ENCODE measurements around the gene PTPN14. TPM values are rescaled to one million over a fixed set of nuclear protein-coding genes. Genes with fewer than 3 reads are reported as not detected.

PTPN14 gene
- total and polyA plus RNA-seq, 12 donors = 5.0 to 71.6 (median 42.3) TPM

DNA sequence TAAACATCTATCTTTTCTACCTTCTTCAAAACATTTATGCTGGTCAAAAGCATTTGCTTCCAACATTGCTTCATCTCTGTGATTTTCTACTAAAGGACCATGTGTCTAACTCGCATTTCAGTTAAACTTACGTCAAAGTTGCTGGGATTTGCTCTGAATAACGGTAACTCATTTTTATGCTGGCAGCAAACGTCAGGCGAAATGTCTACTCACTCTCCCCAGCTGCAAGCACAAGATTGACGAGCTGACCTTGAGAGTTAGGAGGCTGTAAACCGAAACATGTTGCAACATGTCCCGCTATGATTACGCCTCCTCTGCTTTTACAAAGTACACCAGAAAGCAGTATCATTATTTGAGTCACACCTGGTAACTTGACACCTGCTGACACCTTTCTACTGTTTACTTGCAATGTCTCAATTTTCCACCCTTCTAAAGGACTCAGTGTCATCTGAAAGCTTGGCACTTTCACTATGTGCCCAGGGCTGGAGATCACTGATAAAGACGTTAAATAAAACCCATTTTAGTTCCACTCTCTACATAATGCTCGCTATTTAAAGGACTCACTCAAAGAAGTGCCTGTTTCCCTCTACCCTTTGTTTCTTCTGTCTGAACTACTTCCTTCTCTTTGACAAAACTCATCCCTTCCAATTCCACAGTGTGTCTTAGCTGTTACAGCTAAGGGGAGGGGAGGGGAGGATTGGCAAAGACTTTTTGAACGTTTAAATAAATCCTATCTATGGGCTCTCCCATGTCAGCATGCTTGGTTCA is 111.9 kb downstream of the PTPN14 start:
- Histone ChIP-seq H3K36me3 (no peaks in the 10 kb centered on the region), H3K4me1 (peaks cover 0 to 51% (median 33%) of the 10 kb centered on the region in 9 donors), H3K27me3 (no peaks in the 10 kb centered on the region), H3K9me3 (peaks cover 0 to 4% (median 0%) of the 10 kb centered on the region in 11 donors), H3K27ac (peak overlapping the region in 7 of 10 donors; percentile 27 to 60 (median 43)), H3K4me3 (peak overlapping the region in 1 of 10 donors; percentile 22)
- WGBS, 2 donors = 44 to 47% methylated on average over 12 of the region's 12 CpGs
- no peak for TF ChIP-seq CTCF (IDR thresholded peaks at IDR 0.05)
- peak; percentile 53 to 91 (median 73) for ATAC-seq
- intact Hi-C loops (cut with DNase I) = loop anchor here in 1 of 10 donors (10.0 kb wide), 1 partner anchor 105 kb away; no protein-coding TSS in a partner anchor
- no peak for DNase-seq

- H3K4me3 ChIP-seq = no peak overlapping the region
- no peaks in the 10 kb centered on the region for H3K27me3 ChIP-seq
- no peaks in the 10 kb centered on the region for H3K36me3 ChIP-seq
- peaks cover 0 to 41% (median 26%) of the 10 kb centered on the region in 9 donors for H3K4me1 ChIP-seq
- no peak for TF ChIP-seq CTCF (IDR thresholded peaks at IDR 0.05)
- H3K9me3 ChIP-seq = peaks cover 0 to 4% (median 0%) of the 10 kb centered on the region in 11 donors
- H3K27ac ChIP-seq = peak overlapping the region in 3 of 10 donors; percentile 36 to 60 (median 51)
- intact Hi-C loops (cut with DNase I) = no loop called here
- ATAC-seq (peak in 1 of 8 donors; percentile 50), DNase-seq (no peak)
- 95 to 99% methylated on average over 2 of the region's 2 CpGs for WGBS, 2 donors
Observed at GRCh38 chr1:214438530-214438929, 112.9 kb downstream of the PTPN14 start.

GRCh38 chr1:214438075-214438474 is 113.3 kb downstream of the PTPN14 start:
- Histone ChIP-seq H3K4me1 (peaks cover 0 to 41% (median 26%) of the 10 kb centered on the region in 9 donors), H3K4me3 (no peak overlapping the region), H3K36me3 (no peaks in the 10 kb centered on the region), H3K27me3 (no peaks in the 10 kb centered on the region), H3K27ac (peak overlapping the region in 2 of 10 donors; percentile 36 to 60), H3K9me3 (peaks cover 0 to 4% (median 0%) of the 10 kb centered on the region in 11 donors)
- intact Hi-C loops (cut with DNase I) = no loop called here
- WGBS, 2 donors = 61 to 69% methylated on average over 6 of the region's 6 CpGs
- ATAC-seq = peak in 7 of 8 donors; percentile 41 to 70 (median 64)
- no peak for TF ChIP-seq CTCF (IDR thresholded peaks at IDR 0.05)
- DNase-seq = peak in 1 of 2 donors; percentile 10

GRCh38 chr1:214435867-214436266 is 115.5 kb downstream of the PTPN14 start:
- no peak for TF ChIP-seq CTCF (IDR thresholded peaks at IDR 0.05)

More at GRCh38 chr1:214435867-214436266, 115.5 kb downstream of the PTPN14 start:
- WGBS, 2 donors = 96 to 98% methylated on average over 4 of the region's 4 CpGs
- Histone ChIP-seq H3K27me3 (no peaks in the 10 kb centered on the region), H3K9me3 (peaks cover 0 to 4% (median 0%) of the 10 kb centered on the region in 11 donors), H3K36me3 (no peaks in the 10 kb centered on the region), H3K27ac (no peak overlapping the region), H3K4me1 (peaks cover 0 to 34% (median 23%) of the 10 kb centered on the region in 9 donors), H3K4me3 (no peak overlapping the region)
- DNase-seq (no peak), ATAC-seq (no peak)
- intact Hi-C loops (cut with DNase I) = no loop called here
